ENCODE data around the gene STH.
"Not testable (repeated sequence)": the region's sequence is repeated elsewhere in the genome, so short reads cannot be mapped to it uniquely, and the experiment has no call there.

STH gene

GRCh38 chr17:45955326-45955725 lies 43.7 kb upstream of the STH start:
- Histone ChIP-seq H3K4ac (ENCODE audit: low read depth, low read length) (no peak overlapping the region), H3K79me2 (ENCODE audit: control insufficient read depth, insufficient read depth, low read length, poor library complexity) (no peaks in the 10 kb centered on the region), H4K91ac (ENCODE audit: low read depth, low read length) (no peak overlapping the region), H2BK120ac (ENCODE audit: insufficient read depth, low read length, poor library complexity) (no peak overlapping the region), H3K27ac (ENCODE audit: low read depth, low read length) (no peak overlapping the region), H2BK12ac (ENCODE audit: low read length) (no peak overlapping the region), H3K23ac (ENCODE audit: low read length) (no peak overlapping the region), H3K79me1 (ENCODE audit: low read length) (no peaks in the 10 kb centered on the region), H3K4me1 (ENCODE audit: control insufficient read depth in 1 of 2, insufficient read depth in 2 of 2, low read length in 2 of 2) (peaks cover 4 to 10% of the 10 kb centered on the region in 2 experiments), H3K36me3 (ENCODE audit: control insufficient read depth in 1 of 2, insufficient read depth in 2 of 2, low read length in 2 of 2) (no peaks in the 10 kb centered on the region), H4K12ac (ENCODE audit: low read depth, low read length) (no peak overlapping the region), H3K4me3 (ENCODE audit: low read depth, low read length) (no peak overlapping the region), H2AK5ac (ENCODE audit: low read length) (no peak overlapping the region), H3K14ac (ENCODE audit: low read length) (no peak overlapping the region), H3K4me2 (ENCODE audit: low read length) (no peak overlapping the region), H2BK5ac (ENCODE audit: low read depth, low read length, poor library complexity) (no peak overlapping the region), H4K8ac (ENCODE audit: low read depth, low read length) (no peak overlapping the region), H3K9ac (ENCODE audit: low read length) (no peak overlapping the region), H2AFZ (ENCODE audit: insufficient read depth, low read length, poor library complexity) (no peak overlapping the region), H3K27me3 (ENCODE audit: insufficient read depth, low read length) (no peaks in the 10 kb centered on the region), H3K9me3 (ENCODE audit: insufficient read depth, low read depth, low read length) (peaks cover 3% of the 10 kb centered on the region), H3K18ac (ENCODE audit: low read length) (no peak overlapping the region)
- no CpG with 5 or more reads among the region's 10 CpGs for WGBS (ENCODE audit: extremely low coverage, insufficient coverage, insufficient read length)
- DNase-seq = no peak

DNA sequence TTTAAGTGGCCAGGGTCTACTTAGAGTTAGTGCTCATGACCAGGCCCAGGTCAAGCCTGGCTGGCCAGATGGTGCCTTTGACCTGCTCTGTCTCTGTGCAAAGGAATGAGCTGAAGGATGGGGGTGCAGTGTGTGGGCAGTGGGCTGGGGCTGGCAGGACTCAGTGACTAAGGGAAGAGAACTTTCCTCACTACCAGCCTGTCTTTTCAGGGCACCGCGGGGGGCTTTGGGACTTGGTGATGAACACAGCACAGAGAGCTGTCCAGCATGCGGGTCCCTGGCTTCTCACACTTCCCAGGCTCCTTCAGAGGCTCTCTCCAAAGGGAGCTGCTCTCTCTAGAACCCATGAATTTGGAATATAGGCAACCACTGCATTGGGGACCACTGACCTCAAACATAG lies 43.0 kb upstream of the STH start:
- Histone ChIP-seq H2BK120ac (ENCODE audit: insufficient read depth, low read length, poor library complexity) (no peak overlapping the region), H4K12ac (ENCODE audit: low read depth, low read length) (no peak overlapping the region), H3K4me2 (ENCODE audit: low read length) (no peak overlapping the region), H3K14ac (ENCODE audit: low read length) (no peak overlapping the region), H3K27me3 (ENCODE audit: insufficient read depth, low read length) (no peaks in the 10 kb centered on the region), H3K27ac (ENCODE audit: low read depth, low read length) (no peak overlapping the region), H3K9ac (ENCODE audit: low read length) (no peak overlapping the region), H3K79me2 (ENCODE audit: control insufficient read depth, insufficient read depth, low read length, poor library complexity) (no peaks in the 10 kb centered on the region), H3K4me3 (ENCODE audit: low read depth, low read length) (no peak overlapping the region), H2BK5ac (ENCODE audit: low read depth, low read length, poor library complexity) (no peak overlapping the region), H2AFZ (ENCODE audit: insufficient read depth, low read length, poor library complexity) (no peak overlapping the region), H3K79me1 (ENCODE audit: low read length) (no peaks in the 10 kb centered on the region), H2BK12ac (ENCODE audit: low read length) (no peak overlapping the region), H3K9me3 (ENCODE audit: insufficient read depth, low read depth, low read length) (peaks cover 3% of the 10 kb centered on the region), H3K4me1 (ENCODE audit: control insufficient read depth in 1 of 2, insufficient read depth in 2 of 2, low read length in 2 of 2) (peaks cover 4 to 10% of the 10 kb centered on the region in 2 experiments), H3K36me3 (ENCODE audit: control insufficient read depth in 1 of 2, insufficient read depth in 2 of 2, low read length in 2 of 2) (no peaks in the 10 kb centered on the region), H2AK5ac (ENCODE audit: low read length) (no peak overlapping the region), H3K18ac (ENCODE audit: low read length) (no peak overlapping the region), H3K4ac (ENCODE audit: low read depth, low read length) (no peak overlapping the region), H4K91ac (ENCODE audit: low read depth, low read length) (no peak overlapping the region), H4K8ac (ENCODE audit: low read depth, low read length) (no peak overlapping the region), H3K23ac (ENCODE audit: low read length) (no peak overlapping the region)
- no CpG with 5 or more reads among the region's 3 CpGs for WGBS (ENCODE audit: extremely low coverage, insufficient coverage, insufficient read length)
- no peak for DNase-seq

DNA sequence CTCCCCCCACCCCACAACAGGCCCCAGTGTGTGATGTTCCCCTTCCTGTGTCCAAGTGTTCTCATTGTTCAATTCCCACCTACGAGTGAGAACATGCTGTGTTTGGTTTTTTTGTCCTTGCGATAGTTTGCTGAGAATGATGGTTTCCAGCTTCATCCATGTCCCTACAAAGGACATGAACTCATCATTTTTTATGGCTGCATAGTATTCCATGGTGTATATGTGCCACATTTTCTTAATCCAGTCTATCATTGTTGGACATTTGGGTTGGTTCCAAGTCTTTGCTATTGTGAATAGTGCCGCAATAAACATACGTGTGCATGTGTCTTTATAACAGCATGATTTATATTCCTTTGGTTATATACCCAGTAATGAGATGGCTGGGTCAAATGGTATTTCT lies 42.3 kb upstream of the STH start:
- H3K4me1 ChIP-seq (ENCODE audit: control insufficient read depth in 1 of 2, insufficient read depth in 2 of 2, low read length in 2 of 2); H4K12ac ChIP-seq (ENCODE audit: low read depth, low read length); H2AK5ac ChIP-seq (ENCODE audit: low read length); H2BK120ac ChIP-seq (ENCODE audit: insufficient read depth, low read length, poor library complexity); H4K8ac ChIP-seq (ENCODE audit: low read depth, low read length); H3K4me2 ChIP-seq (ENCODE audit: low read length); H3K79me1 ChIP-seq (ENCODE audit: low read length); H3K79me2 ChIP-seq (ENCODE audit: control insufficient read depth, insufficient read depth, low read length, poor library complexity); H4K91ac ChIP-seq (ENCODE audit: low read depth, low read length); H2AFZ ChIP-seq (ENCODE audit: insufficient read depth, low read length, poor library complexity); H3K18ac ChIP-seq (ENCODE audit: low read length); H3K27ac ChIP-seq (ENCODE audit: low read depth, low read length); H2BK12ac ChIP-seq (ENCODE audit: low read length); H2BK5ac ChIP-seq (ENCODE audit: low read depth, low read length, poor library complexity); H3K14ac ChIP-seq (ENCODE audit: low read length); H3K4ac ChIP-seq (ENCODE audit: low read depth, low read length); H3K27me3 ChIP-seq (ENCODE audit: insufficient read depth, low read length); H3K9ac ChIP-seq (ENCODE audit: low read length); H3K36me3 ChIP-seq (ENCODE audit: control insufficient read depth in 1 of 2, insufficient read depth in 2 of 2, low read length in 2 of 2); H3K4me3 ChIP-seq (ENCODE audit: low read depth, low read length); DNase-seq; H3K23ac ChIP-seq (ENCODE audit: low read length); H3K9me3 ChIP-seq (ENCODE audit: insufficient read depth, low read depth, low read length): not testable (repeated sequence)
- WGBS (ENCODE audit: extremely low coverage, insufficient coverage, insufficient read length) = no CpG with 5 or more reads among the region's 4 CpGs

DNA sequence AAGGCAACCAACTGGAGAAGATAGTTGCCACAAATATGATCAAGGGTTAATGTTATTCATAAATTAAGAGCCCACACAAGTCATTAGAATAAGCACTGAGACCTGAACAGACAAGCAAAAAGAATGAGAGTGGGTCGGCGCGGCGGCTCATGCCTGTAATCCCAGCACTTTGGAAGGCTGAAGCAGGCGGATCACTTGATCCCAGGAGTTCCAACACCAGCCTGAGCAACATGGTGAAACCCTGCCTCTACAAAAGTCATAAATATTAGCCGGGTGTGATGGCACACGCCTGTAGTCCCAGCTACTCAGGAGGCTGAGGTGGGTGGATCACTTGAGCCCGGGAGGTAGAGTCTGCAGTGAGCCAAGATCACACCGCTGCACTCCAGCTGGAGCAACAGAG lies 40.7 kb upstream of the STH start:
- Histone ChIP-seq H3K4me2 (ENCODE audit: low read length) (no peak overlapping the region), H3K27me3 (ENCODE audit: insufficient read depth, low read length) (no peaks in the 10 kb centered on the region), H3K79me2 (ENCODE audit: control insufficient read depth, insufficient read depth, low read length, poor library complexity) (no peaks in the 10 kb centered on the region), H2BK120ac (ENCODE audit: insufficient read depth, low read length, poor library complexity) (no peak overlapping the region), H3K9me3 (ENCODE audit: insufficient read depth, low read depth, low read length) (peaks cover 5% of the 10 kb centered on the region), H3K79me1 (ENCODE audit: low read length) (no peaks in the 10 kb centered on the region), H4K91ac (ENCODE audit: low read depth, low read length) (no peak overlapping the region), H2BK12ac (ENCODE audit: low read length) (no peak overlapping the region), H3K14ac (ENCODE audit: low read length) (no peak overlapping the region), H3K27ac (ENCODE audit: low read depth, low read length) (no peak overlapping the region), H2BK5ac (ENCODE audit: low read depth, low read length, poor library complexity) (no peak overlapping the region), H3K4ac (ENCODE audit: low read depth, low read length) (no peak overlapping the region), H3K4me1 (ENCODE audit: control insufficient read depth in 1 of 2, insufficient read depth in 2 of 2, low read length in 2 of 2) (peaks cover 1 to 3% of the 10 kb centered on the region in 2 experiments), H3K9ac (ENCODE audit: low read length) (no peak overlapping the region), H3K4me3 (ENCODE audit: low read depth, low read length) (no peak overlapping the region), H4K12ac (ENCODE audit: low read depth, low read length) (no peak overlapping the region), H4K8ac (ENCODE audit: low read depth, low read length) (no peak overlapping the region), H3K36me3 (ENCODE audit: control insufficient read depth in 1 of 2, insufficient read depth in 2 of 2, low read length in 2 of 2) (no peaks in the 10 kb centered on the region), H3K18ac (ENCODE audit: low read length) (no peak overlapping the region), H3K23ac (ENCODE audit: low read length) (no peak overlapping the region), H2AK5ac (ENCODE audit: low read length) (no peak overlapping the region), H2AFZ (ENCODE audit: insufficient read depth, low read length, poor library complexity) (no peak overlapping the region)
- no CpG with 5 or more reads among the region's 9 CpGs for WGBS (ENCODE audit: extremely low coverage, insufficient coverage, insufficient read length)
- DNase-seq = no peak
